Trophoblast cell (in vitro differentiated cells and primary cell): ENCODE data around the gene SCFD1.

ENCODE experiments used
- DNase-seq, 2 donors: peaks; one replicate each; pipeline ENCODE4 v3.0.0-alpha.2; 2016
- H2AFZ ChIP-seq: 2 replicates; pipeline ENCODE4 v1.6.1; 2013; ENCODE audit warnings: low read length, moderate library complexity, mild to moderate bottlenecking; ENCODE audit not compliant: insufficient read depth, poor library complexity
- H2AK5ac ChIP-seq: 2 replicates; pipeline ENCODE4 v1.6.1; 2013; ENCODE audit warnings: mild to moderate bottlenecking, low read length
- H2BK120ac ChIP-seq: 2 replicates; pipeline ENCODE4 v1.6.1; 2013; ENCODE audit warnings: low read length, mild to moderate bottlenecking, moderate library complexity; ENCODE audit not compliant: insufficient read depth, poor library complexity
- H2BK12ac ChIP-seq: 2 replicates; pipeline ENCODE4 v1.6.1; 2013; ENCODE audit warnings: mild to moderate bottlenecking, low read length, moderate library complexity
- H2BK5ac ChIP-seq: 2 replicates; pipeline ENCODE4 v1.6.1; 2013; ENCODE audit warnings: low read length, low read depth, moderate library complexity, mild to moderate bottlenecking; ENCODE audit not compliant: poor library complexity
- H3K14ac ChIP-seq: 2 replicates; pipeline ENCODE4 v1.6.1; 2013; ENCODE audit warnings: mild to moderate bottlenecking, low read length
- H3K18ac ChIP-seq: 2 replicates; pipeline ENCODE4 v1.6.1; 2013; ENCODE audit warnings: mild to moderate bottlenecking, low read length
- H3K23ac ChIP-seq: 2 replicates; pipeline ENCODE4 v1.6.1; 2013; ENCODE audit warnings: low read length
- H3K27ac ChIP-seq: 2 replicates; pipeline ENCODE4 v1.5.1; 2013; ENCODE audit warnings: low read depth, mild to moderate bottlenecking, inconsistent platforms, low read length, moderate library complexity
- H3K27me3 ChIP-seq: 2 replicates; pipeline ENCODE4 v1.6.1; 2013; ENCODE audit warnings: inconsistent platforms, mild to moderate bottlenecking, low read length, moderate library complexity; ENCODE audit not compliant: insufficient read depth
- H3K36me3 ChIP-seq, 2 experiments: 1 replicate in 1 of 2; 2 replicates in 1 of 2; pipeline ENCODE4 v1.6.1; 2013; ENCODE audit warnings: low read length in 2 of 2, mild to moderate bottlenecking in 2 of 2, moderate library complexity in 1 of 2; ENCODE audit not compliant: insufficient read depth in 2 of 2, control insufficient read depth in 1 of 2
- H3K4ac ChIP-seq: 2 replicates; pipeline ENCODE4 v1.6.1; 2013; ENCODE audit warnings: low read depth, mild to moderate bottlenecking, low read length, moderate library complexity
- H3K4me1 ChIP-seq, 2 experiments: 1 replicate in 1 of 2; 2 replicates in 1 of 2; pipeline ENCODE4 v1.6.1; 2013; ENCODE audit warnings: low read length in 2 of 2, mild to moderate bottlenecking in 2 of 2, moderate library complexity in 1 of 2; ENCODE audit not compliant: insufficient read depth in 2 of 2, control insufficient read depth in 1 of 2
- H3K4me2 ChIP-seq: 2 replicates; pipeline ENCODE4 v1.6.1; 2013; ENCODE audit warnings: inconsistent platforms, mild to moderate bottlenecking, low read length, moderate library complexity
- H3K4me3 ChIP-seq: 2 replicates; pipeline ENCODE4 v1.5.1; 2013; ENCODE audit warnings: mild to moderate bottlenecking, low read depth, low read length, inconsistent platforms
- H3K79me1 ChIP-seq: one replicate; pipeline ENCODE4 v1.6.1; 2013; ENCODE audit warnings: low read length
- H3K79me2 ChIP-seq: 2 replicates; pipeline ENCODE4 v1.6.1; 2013; ENCODE audit warnings: low read length, mild to moderate bottlenecking; ENCODE audit not compliant: control insufficient read depth, insufficient read depth, poor library complexity
- H3K9ac ChIP-seq: 2 replicates; pipeline ENCODE4 v1.6.1; 2013; ENCODE audit warnings: mild to moderate bottlenecking, low read length
- H3K9me3 ChIP-seq: 2 replicates; pipeline ENCODE4 v1.6.1; 2013; ENCODE audit warnings: low read depth, mild to moderate bottlenecking, control low read depth, inconsistent platforms, low read length; ENCODE audit not compliant: insufficient read depth
- H4K12ac ChIP-seq: 2 replicates; pipeline ENCODE4 v1.6.1; 2013; ENCODE audit warnings: low read depth, mild to moderate bottlenecking, low read length, moderate library complexity
- H4K8ac ChIP-seq: 2 replicates; pipeline ENCODE4 v1.6.1; 2013; ENCODE audit warnings: low read depth, mild to moderate bottlenecking, low read length, moderate library complexity
- H4K91ac ChIP-seq: one replicate; pipeline ENCODE4 v1.6.1; 2013; ENCODE audit warnings: low read depth, mild to moderate bottlenecking, low read length, moderate library complexity
- WGBS: extraction: QIAGEN DNeasy Blood & Tissue Kit; methylation state at CpG from one replicate; pipeline ENCODE4 v1.1.7; 2013; ENCODE audit warnings: missing lambda C conversion rate; ENCODE audit not compliant: insufficient read length, insufficient coverage; ENCODE audit errors: extremely low coverage; 5-methylcytosine and 5-hydroxymethylcytosine counted together

The SCFD1 gene

DNA sequence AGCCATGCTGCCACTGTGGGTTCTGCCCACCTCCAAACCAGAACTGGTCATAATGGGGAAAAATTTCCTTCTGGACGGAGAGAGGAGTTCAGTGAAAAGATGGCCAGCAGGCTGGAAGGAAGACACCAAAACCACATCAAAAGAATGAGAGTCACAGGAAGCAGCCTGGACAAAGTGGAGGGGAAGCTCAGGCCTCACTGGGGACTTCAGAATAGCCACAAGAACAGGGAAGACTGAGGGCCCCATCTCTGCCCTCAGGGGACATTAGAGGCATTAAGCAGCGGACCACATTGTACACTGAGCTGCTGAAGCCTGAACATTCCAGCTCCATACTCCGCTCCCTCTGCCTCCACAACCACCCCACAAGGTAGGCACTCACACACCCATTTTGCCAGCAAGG lies 132.7 kb downstream of the SCFD1 start:
- no peaks in the 10 kb centered on the region for H3K27me3 ChIP-seq
- H3K9ac ChIP-seq: no peak overlapping the region
- no peak for DNase-seq
- no peak overlapping the region for H3K23ac ChIP-seq
- no peak overlapping the region for H2BK5ac ChIP-seq
- no peaks in the 10 kb centered on the region for H3K79me2 ChIP-seq
- no peak overlapping the region for H3K27ac ChIP-seq
- no peak overlapping the region for H4K91ac ChIP-seq
- no peak overlapping the region for H2AFZ ChIP-seq
- no peaks in the 10 kb centered on the region for H3K4me1 ChIP-seq
- H2BK120ac ChIP-seq: no peak overlapping the region
- WGBS: no CpG with 5 or more reads among the region's 3 CpGs
- H3K9me3 ChIP-seq: peaks cover 6% of the 10 kb centered on the region
- no peak overlapping the region for H3K4ac ChIP-seq
- H4K12ac ChIP-seq: no peak overlapping the region
- no peak overlapping the region for H4K8ac ChIP-seq
- no peak overlapping the region for H3K14ac ChIP-seq
- no peak overlapping the region for H2AK5ac ChIP-seq
- H3K4me2 ChIP-seq: no peak overlapping the region
- no peak overlapping the region for H3K4me3 ChIP-seq
- H2BK12ac ChIP-seq: no peak overlapping the region
- no peaks in the 10 kb centered on the region for H3K79me1 ChIP-seq
- H3K18ac ChIP-seq: no peak overlapping the region
- H3K36me3 ChIP-seq: no peaks in the 10 kb centered on the region

- Histone ChIP-seq H3K27me3 (no peaks in the 10 kb centered on the region), H2BK120ac (no peak overlapping the region), H3K36me3 (no peaks in the 10 kb centered on the region), H2AK5ac (no peak overlapping the region), H3K23ac (no peak overlapping the region), H2AFZ (no peak overlapping the region), H2BK5ac (no peak overlapping the region), H3K18ac (no peak overlapping the region), H3K79me1 (no peaks in the 10 kb centered on the region), H2BK12ac (no peak overlapping the region), H3K79me2 (no peaks in the 10 kb centered on the region), H3K4ac (no peak overlapping the region), H4K12ac (no peak overlapping the region), H3K14ac (no peak overlapping the region), H3K9ac (no peak overlapping the region), H3K27ac (no peak overlapping the region), H3K4me2 (no peak overlapping the region), H3K9me3 (peaks cover 6% of the 10 kb centered on the region), H3K4me3 (no peak overlapping the region), H3K4me1 (no peaks in the 10 kb centered on the region), H4K91ac (no peak overlapping the region), H4K8ac (no peak overlapping the region)
- DNase-seq: no peak
- WGBS: no CpG with 5 or more reads among the region's 2 CpGs
Observed at GRCh38 chr14:30756594-30756993, 134.5 kb downstream of the SCFD1 start.

GRCh38 chr14:30757082-30757481 lies 135.0 kb downstream of the SCFD1 start:
- no peak for DNase-seq
- H2AFZ ChIP-seq: no peak overlapping the region

GRCh38 chr14:30759172-30760125 lies 137.3 kb downstream of the SCFD1 start:
- Histone ChIP-seq H3K4me2 (no peak overlapping the region), H3K27ac (no peak overlapping the region), H2BK5ac (no peak overlapping the region), H3K4me3 (no peak overlapping the region), H3K79me2 (no peaks in the 10 kb centered on the region), H3K9ac (no peak overlapping the region), H3K4me1 (no peaks in the 10 kb centered on the region), H4K12ac (no peak overlapping the region), H4K8ac (no peak overlapping the region), H3K79me1 (no peaks in the 10 kb centered on the region), H3K36me3 (no peaks in the 10 kb centered on the region), H3K9me3 (peaks cover 6% of the 10 kb centered on the region), H2AK5ac (no peak overlapping the region), H3K18ac (no peak overlapping the region), H3K27me3 (no peaks in the 10 kb centered on the region), H2AFZ (no peak overlapping the region), H4K91ac (no peak overlapping the region), H3K4ac (no peak overlapping the region), H2BK12ac (no peak overlapping the region), H2BK120ac (no peak overlapping the region), H3K14ac (no peak overlapping the region), H3K23ac (no peak overlapping the region)
- no CpG with 5 or more reads among the region's 7 CpGs for WGBS
- no peak for DNase-seq

More at GRCh38 chr14:30757082-30757481, 135.0 kb downstream of the SCFD1 start:
- no peak overlapping the region for H4K12ac ChIP-seq
- no peak overlapping the region for H3K4ac ChIP-seq
- no peak overlapping the region for H2AK5ac ChIP-seq
- H3K9ac ChIP-seq: no peak overlapping the region
- no peak overlapping the region for H3K27ac ChIP-seq
- no peaks in the 10 kb centered on the region for H3K4me1 ChIP-seq
- H3K14ac ChIP-seq: no peak overlapping the region
- H3K79me1 ChIP-seq: no peaks in the 10 kb centered on the region
- H2BK120ac ChIP-seq: no peak overlapping the region
- no peak overlapping the region for H3K18ac ChIP-seq
- H3K27me3 ChIP-seq: no peaks in the 10 kb centered on the region
- H3K79me2 ChIP-seq: no peaks in the 10 kb centered on the region
- peaks cover 6% of the 10 kb centered on the region for H3K9me3 ChIP-seq
- H3K36me3 ChIP-seq: no peaks in the 10 kb centered on the region
- no peak overlapping the region for H4K91ac ChIP-seq
- H2BK12ac ChIP-seq: no peak overlapping the region
- H2BK5ac ChIP-seq: no peak overlapping the region
- H3K4me2 ChIP-seq: no peak overlapping the region
- H3K4me3 ChIP-seq: no peak overlapping the region
- no peak overlapping the region for H4K8ac ChIP-seq
- H3K23ac ChIP-seq: no peak overlapping the region
- WGBS: no CpG with 5 or more reads among the region's 3 CpGs
